ENCODE results near the gene PRPS2. TPM values are rescaled to one million over a fixed set of nuclear protein-coding genes. Genes with fewer than 3 reads are reported as not detected.
A peak's percentile ranks its signal among the peaks of the same experiment; 100 is the strongest.

PRPS2 gene
- total and polyA plus RNA-seq, 10 donors = 18.6 to 34.9 (median 25.2) TPM

DNA sequence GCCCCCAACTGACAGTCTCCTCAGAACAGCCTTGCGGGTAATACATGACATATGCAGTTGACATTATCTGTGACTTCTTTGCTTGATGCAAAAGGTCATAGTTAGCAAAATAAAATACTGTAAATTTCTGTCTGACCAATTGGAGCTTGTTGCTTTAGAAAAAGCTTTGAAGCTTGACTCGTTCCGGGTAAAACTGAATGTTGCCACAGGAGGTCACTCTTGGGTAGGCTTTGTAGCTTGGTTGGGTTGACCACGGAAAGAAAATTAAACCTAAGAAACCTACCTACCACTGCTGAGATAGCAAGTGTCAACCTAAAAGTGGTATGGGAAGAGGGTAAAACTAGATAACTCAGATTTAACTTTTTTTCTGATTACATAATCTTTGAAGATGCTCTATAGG lies 23.2 kb downstream of the PRPS2 start:
- no peak overlapping the region for H3K27ac ChIP-seq
- no peaks in the 10 kb centered on the region for H3K9me3 ChIP-seq
- no peak for DNase-seq
- H3K4me1 ChIP-seq = peaks cover 0 to 8% (median 0%) of the 10 kb centered on the region in 6 donors
- TF ChIP-seq, protein P1, sequence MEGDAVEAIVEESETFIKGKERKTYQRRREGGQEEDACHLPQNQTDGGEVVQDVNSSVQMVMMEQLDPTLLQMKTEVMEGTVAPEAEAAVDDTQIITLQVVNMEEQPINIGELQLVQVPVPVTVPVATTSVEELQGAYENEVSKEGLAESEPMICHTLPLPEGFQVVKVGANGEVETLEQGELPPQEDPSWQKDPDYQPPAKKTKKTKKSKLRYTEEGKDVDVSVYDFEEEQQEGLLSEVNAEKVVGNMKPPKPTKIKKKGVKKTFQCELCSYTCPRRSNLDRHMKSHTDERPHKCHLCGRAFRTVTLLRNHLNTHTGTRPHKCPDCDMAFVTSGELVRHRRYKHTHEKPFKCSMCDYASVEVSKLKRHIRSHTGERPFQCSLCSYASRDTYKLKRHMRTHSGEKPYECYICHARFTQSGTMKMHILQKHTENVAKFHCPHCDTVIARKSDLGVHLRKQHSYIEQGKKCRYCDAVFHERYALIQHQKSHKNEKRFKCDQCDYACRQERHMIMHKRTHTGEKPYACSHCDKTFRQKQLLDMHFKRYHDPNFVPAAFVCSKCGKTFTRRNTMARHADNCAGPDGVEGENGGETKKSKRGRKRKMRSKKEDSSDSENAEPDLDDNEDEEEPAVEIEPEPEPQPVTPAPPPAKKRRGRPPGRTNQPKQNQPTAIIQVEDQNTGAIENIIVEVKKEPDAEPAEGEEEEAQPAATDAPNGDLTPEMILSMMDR (IDR thresholded peaks at IDR 0.05 in 8 of 11, conservative IDR thresholded peaks at IDR 0.05 in 3 of 11) = peak; percentile 22 to 60 (median 48)
- no peak for TF ChIP-seq POLR2AphosphoS5 (IDR thresholded peaks at IDR 0.05)
- H3K36me3 ChIP-seq = peaks cover 0 to 37% (median under 1%) of the 10 kb centered on the region in 6 donors
- H3K4me3 ChIP-seq = no peak overlapping the region
- 16 to 29% (median 24%) methylated on average over 4 of the region's 4 CpGs for WGBS, 5 donors
- H3K27me3 ChIP-seq (replicated peaks in 1 of 7) = no peaks in the 10 kb centered on the region
- intact Hi-C loops (cut with DNase I; ENCODE audit: low total_unique reads) = loop anchor here (10.0 kb wide), 1 partner anchor 80 kb away; no protein-coding TSS in a partner anchor

DNA sequence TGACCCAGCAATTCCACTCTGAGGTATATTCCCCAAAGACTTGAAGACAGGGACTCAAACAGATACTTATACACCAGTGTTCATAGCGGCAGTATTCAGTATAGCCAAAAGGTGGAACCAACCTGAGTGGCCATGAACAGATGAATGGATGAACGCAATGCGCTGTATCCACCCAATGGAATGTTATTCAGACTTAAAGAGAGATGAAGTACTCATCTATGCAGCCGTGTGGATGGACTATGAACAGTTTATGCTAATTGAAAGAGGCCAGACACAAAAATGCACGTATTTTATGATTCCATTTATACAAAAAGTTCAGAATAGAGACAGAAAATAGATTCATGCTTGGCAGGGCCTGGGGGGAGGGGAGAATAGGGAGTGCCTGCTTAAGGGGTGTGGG lies 26.3 kb downstream of the PRPS2 start:
- peaks cover 0 to 8% (median 0%) of the 10 kb centered on the region in 6 donors for H3K4me1 ChIP-seq
- no peak for DNase-seq
- intact Hi-C loops (cut with DNase I; ENCODE audit: low total_unique reads) = loop anchor here (10.0 kb wide), 1 partner anchor 77 kb away; no protein-coding TSS in a partner anchor
- no peak overlapping the region for H3K4me3 ChIP-seq
- no peaks in the 10 kb centered on the region for H3K27me3 ChIP-seq (replicated peaks in 1 of 7)
- no peak for TF ChIP-seq POLR2A (IDR thresholded peaks at IDR 0.05)
- TF ChIP-seq, protein P1 (IDR thresholded peaks at IDR 0.05 in 8 of 11, conservative IDR thresholded peaks at IDR 0.05 in 3 of 11) = no peak
- TF ChIP-seq POLR2AphosphoS5 (IDR thresholded peaks at IDR 0.05) = no peak
- peaks cover 0 to 44% (median 12%) of the 10 kb centered on the region in 6 donors for H3K36me3 ChIP-seq
- no peaks in the 10 kb centered on the region for H3K9me3 ChIP-seq
- H3K27ac ChIP-seq = no peak overlapping the region
- 73 to 78% (median 77%) methylated on average over 5 of the region's 5 CpGs for WGBS, 5 donors

DNA sequence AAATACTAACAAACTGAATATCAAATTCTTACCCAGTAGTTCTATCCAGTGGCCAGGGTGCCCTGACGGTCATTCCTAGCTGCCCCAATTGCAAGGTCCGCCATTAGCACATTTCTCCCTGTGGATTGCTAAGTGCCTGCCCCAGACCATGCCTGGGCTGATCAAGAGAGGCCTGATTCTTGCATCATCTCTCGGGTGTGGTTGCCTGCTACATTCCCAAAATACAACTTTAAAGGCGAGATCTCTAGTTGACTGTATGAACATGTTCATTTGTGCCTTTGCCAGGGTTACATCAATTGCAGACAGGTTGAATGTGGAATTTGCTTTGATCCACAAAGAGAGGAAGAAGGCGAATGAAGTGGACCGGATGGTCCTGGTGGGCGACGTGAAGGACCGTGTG lies 28.0 kb downstream of the PRPS2 start:
- Histone ChIP-seq H3K9me3 (no peaks in the 10 kb centered on the region), H3K27ac (no peak overlapping the region), H3K4me1 (peaks cover 0 to 6% (median 0%) of the 10 kb centered on the region in 6 donors), H3K36me3 (peaks cover 0 to 56% (median 12%) of the 10 kb centered on the region in 6 donors), H3K4me3 (no peak overlapping the region), H3K27me3 (replicated peaks in 1 of 7) (no peaks in the 10 kb centered on the region)
- intact Hi-C loops (cut with DNase I; ENCODE audit: low total_unique reads) = loop anchor here (10.0 kb wide), 1 partner anchor 76 kb away; no protein-coding TSS in a partner anchor
- TF ChIP-seq, protein P1 (IDR thresholded peaks at IDR 0.05 in 8 of 11, conservative IDR thresholded peaks at IDR 0.05 in 3 of 11) = no peak
- TF ChIP-seq POLR2A (IDR thresholded peaks at IDR 0.05) = no peak
- no peak for TF ChIP-seq POLR2AphosphoS5 (IDR thresholded peaks at IDR 0.05)
- DNase-seq = no peak
- WGBS, 5 donors = 85 to 96% (median 94%) methylated on average over 5 to 9 of the region's 9 CpGs

DNA sequence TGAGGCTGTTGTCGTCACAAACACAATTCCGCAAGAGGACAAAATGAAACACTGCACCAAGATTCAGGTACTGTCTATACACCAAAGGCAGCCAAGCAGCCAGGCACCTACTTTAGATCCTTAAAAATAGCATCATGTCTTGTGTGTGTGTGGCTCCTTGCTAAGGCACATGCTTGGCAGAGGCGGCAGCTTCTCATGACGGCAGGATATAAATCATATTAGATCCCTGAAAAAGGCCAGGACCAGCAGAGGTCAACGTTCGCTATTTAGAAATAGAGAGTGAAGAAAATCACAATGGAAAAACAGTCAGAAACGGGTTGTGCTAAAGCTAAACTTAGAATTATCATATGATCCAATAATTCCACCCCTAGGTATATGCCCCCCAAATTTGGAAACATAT lies 29.5 kb downstream of the PRPS2 start:
- DNase-seq = no peak
- TF ChIP-seq POLR2AphosphoS5 (IDR thresholded peaks at IDR 0.05) = no peak
- TF ChIP-seq, protein P1 (IDR thresholded peaks at IDR 0.05 in 8 of 11, conservative IDR thresholded peaks at IDR 0.05 in 3 of 11) = no peak
- no peak for TF ChIP-seq POLR2A (IDR thresholded peaks at IDR 0.05)
- Histone ChIP-seq H3K4me3 (no peak overlapping the region), H3K36me3 (peaks cover 0 to 60% (median 12%) of the 10 kb centered on the region in 6 donors), H3K4me1 (no peaks in the 10 kb centered on the region), H3K27ac (no peak overlapping the region), H3K27me3 (replicated peaks in 1 of 7) (no peaks in the 10 kb centered on the region), H3K9me3 (no peaks in the 10 kb centered on the region)
- 84 to 95% (median 88%) methylated on average over 7 of the region's 7 CpGs for WGBS, 5 donors
- intact Hi-C loops (cut with DNase I; ENCODE audit: low total_unique reads) = no loop called here
